Pancreas (tissue), 10 donors: ENCODE results near the gene HHAT. TPM values are rescaled to one million over a fixed set of nuclear protein-coding genes. Genes with fewer than 3 reads are reported as not detected.

ENCODE experiments used
- ATAC-seq, 4 donors: fragments of 200-7000 bp; cut with Tn5 transposase; one replicate each; pipeline versions ENCODE4 v1.8.0 to v1.9.1; 2020; ENCODE audit warnings: mild to moderate bottlenecking in 4 of 4, moderate library complexity in 4 of 4
- DNase-seq, 6 donors: peaks; one replicate each; pipeline ENCODE4 v3.0.0-alpha.2; 2020
- FAIRE-seq: peaks from 2 replicates; lab custom pipeline; 2012; peaks lifted over from hg19 to GRCh38; lab: Jason Lieb, UNC
- H3K27ac ChIP-seq, 4 donors: fragments of 200-600 bp; sonication (generic); 1 replicate in 3 of 4; 2 replicates in 1 of 4; pipeline versions ENCODE4 v1.5.0 to v1.8.0; 2020
- H3K27me3 ChIP-seq, 4 donors: fragments of 200-600 bp; one replicate each; pipeline ENCODE4 v1.8.0; 2021
- H3K36me3 ChIP-seq, 3 donors: fragments of 200-600 bp; sonication (generic) in 1 of 3; one replicate each; pipeline versions ENCODE4 v1.5.0 to v1.8.0; 2020 to 2021
- H3K4me1 ChIP-seq, 3 donors: fragments of 200-600 bp; one replicate each; pipeline ENCODE4 v1.8.0; 2021
- H3K4me3 ChIP-seq, 4 donors: fragments of 200-600 bp; sonication (generic) in 2 of 4; one replicate each; pipeline versions ENCODE4 v1.5.0 to v1.8.0; 2020 to 2021
- H3K9me3 ChIP-seq, 4 donors: fragments of 200-600 bp; one replicate each; pipeline ENCODE4 v1.8.0; 2021
- CTCF ChIP-seq, 4 donors: fragments of 200-600 bp; sonication (generic) in 3 of 4; IDR thresholded peaks; one replicate each; pipeline versions ENCODE4 v1.5.0 to v1.8.0; 2021; ENCODE audit warnings: antibody characterized with exemption in 4 of 4
- WGBS, 2 donors: extraction: QIAGEN DNeasy Blood & Tissue Kit; methylation state at CpG; one replicate each; pipeline ENCODE4 v1.1.7; 2013; 5-methylcytosine and 5-hydroxymethylcytosine counted together
- intact Hi-C, 3 donors: fragments of 100-400 bp; cut with DNase I; formaldehyde crosslinking; loops; one replicate each; pipeline versions ENCODE4 v1.11.1 to v1.14.2; 2022
- polyA plus RNA-seq, 2 donors: library from polyadenylated mRNA; stranded (reverse); fragments of 200-250 nt; gene quantifications; one replicate each; pipeline ENCODE4 v1.2.3, GENCODE V29; 2013
- total RNA-seq, 6 donors: library from RNA; stranded (reverse); fragmentation: NEBNext Ultra II Directional in 4 of 6; extraction: Animal tissue kit (Norgen Biotek cat#: 25700) in 4 of 6; gene quantifications; one replicate each; pipeline versions ENCODE4 v1.2.1 to v1.2.4, GENCODE V29; 2021 to 2023
- donor health status: healthy with polysubstance abuse.
- donor health status: DM: no; HTN: no; CAD: no; lungs with moderate emphysema.
- donor health status: DM: no; HTN: no; CAD: no.
- donor health status: control.
- donor health status: control.
- donor health status: Bipolar disorder and iron deficiency.
- donor health status: DM: yes; HTN: yes; CAD: no.
- donor health status: DM: no; HTN: no; CAD: no.
- donor health status: DM: no; HTN: no; CAD: no.
- donor health status: DM: yes; HTN: yes; CAD: no.

Gene HHAT
- total and polyA plus RNA-seq, 8 donors, result 1.3 to 4.1 (median 2.4) TPM

DNA sequence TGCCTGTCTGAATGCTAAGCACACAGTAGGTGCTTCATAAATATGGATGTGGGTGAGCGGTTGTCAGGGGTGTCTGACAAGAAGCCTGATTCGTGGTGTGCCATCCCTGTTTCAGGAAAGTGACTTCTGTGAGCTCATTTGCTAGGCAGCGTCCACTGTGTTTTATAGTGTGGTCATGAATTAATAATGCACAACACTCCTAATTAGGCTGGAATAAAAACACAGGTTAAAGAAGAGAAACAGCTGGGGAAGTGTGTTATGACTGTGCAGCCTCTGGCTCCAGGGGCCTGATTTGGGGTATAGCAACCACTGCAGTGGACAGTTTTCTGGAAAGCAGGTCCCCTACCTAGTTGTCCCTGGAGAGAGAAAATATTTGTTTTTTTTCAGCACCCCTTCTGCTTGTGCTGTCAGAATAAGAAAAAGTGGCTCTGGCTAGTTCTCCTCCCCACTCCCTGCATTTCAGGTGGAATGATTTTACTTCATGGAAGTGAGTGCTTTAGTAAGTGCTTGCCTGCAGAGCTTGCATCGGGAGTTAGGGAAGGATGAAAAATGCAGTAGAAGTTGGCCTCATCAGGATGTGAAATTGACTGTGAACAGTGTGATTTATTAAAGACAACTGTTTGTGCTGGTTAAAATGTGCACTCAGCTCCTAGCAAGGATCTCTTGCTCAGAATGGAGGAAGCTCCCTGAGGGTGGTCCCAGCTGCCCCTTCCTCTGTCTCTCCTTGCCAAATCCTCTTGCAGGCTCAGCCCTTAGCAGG lies 333.8 kb downstream of the HHAT start:
- H3K27ac ChIP-seq, result no peak overlapping the region
- H3K4me3 ChIP-seq, result no peak overlapping the region
- H3K27me3 ChIP-seq, result no peaks in the 10 kb centered on the region
- DNase-seq, result no peak
- H3K36me3 ChIP-seq, result no peaks in the 10 kb centered on the region
- 86 to 91% methylated on average over 4 of the region's 4 CpGs for WGBS, 2 donors
- FAIRE-seq, result no peak
- H3K4me1 ChIP-seq, result no peaks in the 10 kb centered on the region
- no peaks in the 10 kb centered on the region for H3K9me3 ChIP-seq
- peak in 2 of 4 donors; percentile 40 to 57 for ATAC-seq
- intact Hi-C loops, result no loop called here
- no peak for TF ChIP-seq CTCF (IDR thresholded peaks at IDR 0.05)

DNA sequence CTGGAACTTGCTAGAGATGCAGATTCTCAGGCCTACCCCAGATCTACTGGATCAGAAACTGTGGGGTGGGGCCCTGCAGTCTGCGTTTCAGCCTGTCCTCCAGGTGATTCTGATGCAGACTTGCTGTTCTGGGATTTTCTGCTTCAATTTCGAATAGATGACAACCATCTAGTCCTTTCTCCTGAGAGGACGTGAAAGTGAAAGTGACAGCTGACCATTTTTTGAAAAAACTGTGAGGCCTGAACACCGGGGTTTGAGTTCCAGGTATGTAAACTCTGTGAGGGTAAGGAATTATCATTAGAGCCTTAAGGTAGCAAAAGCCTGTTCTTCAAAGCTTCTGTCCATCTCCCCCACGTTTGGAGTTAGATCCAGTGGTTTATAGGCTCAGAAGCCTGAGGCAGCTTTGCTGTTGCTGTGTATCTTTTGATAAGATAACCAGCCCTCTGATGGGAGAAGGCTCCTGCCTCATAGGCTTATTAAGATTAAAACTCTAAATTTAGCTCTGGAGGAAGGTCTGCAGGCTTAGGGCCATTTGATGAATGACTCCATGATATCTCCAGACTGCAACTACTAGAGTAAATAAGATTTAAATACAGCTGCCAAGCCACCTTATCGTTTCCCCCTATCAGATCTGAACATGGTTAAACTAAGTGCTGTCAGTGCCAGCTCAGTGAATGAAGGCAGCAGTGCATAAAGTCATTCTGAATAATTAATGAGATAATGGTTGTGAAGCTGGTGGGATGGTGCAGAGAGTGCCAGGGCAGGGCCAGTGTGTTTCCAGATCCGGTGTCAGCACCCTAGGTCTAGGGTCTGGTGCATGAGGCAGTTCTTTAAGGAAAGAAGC lies 335.2 kb downstream of the HHAT start:
- no peaks in the 10 kb centered on the region for H3K9me3 ChIP-seq
- H3K4me1 ChIP-seq, result no peaks in the 10 kb centered on the region
- intact Hi-C loops, result no loop called here
- H3K36me3 ChIP-seq, result no peaks in the 10 kb centered on the region
- ATAC-seq (peak in 2 of 4 donors; percentile 39 to 60), DNase-seq (no peak), FAIRE-seq (no peak)
- H3K27ac ChIP-seq, result no peak overlapping the region
- no peak overlapping the region for H3K4me3 ChIP-seq
- TF ChIP-seq CTCF (IDR thresholded peaks at IDR 0.05), result no peak
- 50 to 51% methylated on average over 7 of the region's 7 CpGs for WGBS, 2 donors
- H3K27me3 ChIP-seq, result no peaks in the 10 kb centered on the region

- H3K4me1 ChIP-seq, result no peaks in the 10 kb centered on the region
- H3K4me3 ChIP-seq, result no peak overlapping the region
- no peaks in the 10 kb centered on the region for H3K36me3 ChIP-seq
- intact Hi-C loops, result no loop called here
- H3K27me3 ChIP-seq, result no peaks in the 10 kb centered on the region
- ATAC-seq (no peak), DNase-seq (no peak), FAIRE-seq (no peak)
- no peak for TF ChIP-seq CTCF (IDR thresholded peaks at IDR 0.05)
- no peak overlapping the region for H3K27ac ChIP-seq
- H3K9me3 ChIP-seq, result no peaks in the 10 kb centered on the region
These were observed 341.2 kb downstream of the HHAT start for GRCh38 chr1:210669951-210670350.

- WGBS, 2 donors, result 61 to 80% methylated on average over 3 of the region's 3 CpGs
- Histone ChIP-seq H3K9me3 (no peaks in the 10 kb centered on the region), H3K36me3 (no peaks in the 10 kb centered on the region), H3K4me1 (no peaks in the 10 kb centered on the region), H3K4me3 (no peak overlapping the region), H3K27me3 (no peaks in the 10 kb centered on the region), H3K27ac (no peak overlapping the region)
- ATAC-seq (no peak), FAIRE-seq (no peak), DNase-seq (no peak)
- TF ChIP-seq CTCF (IDR thresholded peaks at IDR 0.05), result no peak
- intact Hi-C loops, result no loop called here
These were observed 345.4 kb downstream of the HHAT start for GRCh38 chr1:210674151-210674550.
